ENCODE results near the gene ITSN1. TPM values are rescaled to one million over a fixed set of nuclear protein-coding genes. Genes with fewer than 3 reads are reported as not detected.
"Not testable (repeated sequence)": the region's sequence is repeated elsewhere in the genome, so short reads cannot be mapped to it uniquely, and the experiment has no call there.

Gene ITSN1
- 17.8 TPM for polyA plus RNA-seq (2012; ENCODE audit: insufficient read depth, insufficient read length)

DNA sequence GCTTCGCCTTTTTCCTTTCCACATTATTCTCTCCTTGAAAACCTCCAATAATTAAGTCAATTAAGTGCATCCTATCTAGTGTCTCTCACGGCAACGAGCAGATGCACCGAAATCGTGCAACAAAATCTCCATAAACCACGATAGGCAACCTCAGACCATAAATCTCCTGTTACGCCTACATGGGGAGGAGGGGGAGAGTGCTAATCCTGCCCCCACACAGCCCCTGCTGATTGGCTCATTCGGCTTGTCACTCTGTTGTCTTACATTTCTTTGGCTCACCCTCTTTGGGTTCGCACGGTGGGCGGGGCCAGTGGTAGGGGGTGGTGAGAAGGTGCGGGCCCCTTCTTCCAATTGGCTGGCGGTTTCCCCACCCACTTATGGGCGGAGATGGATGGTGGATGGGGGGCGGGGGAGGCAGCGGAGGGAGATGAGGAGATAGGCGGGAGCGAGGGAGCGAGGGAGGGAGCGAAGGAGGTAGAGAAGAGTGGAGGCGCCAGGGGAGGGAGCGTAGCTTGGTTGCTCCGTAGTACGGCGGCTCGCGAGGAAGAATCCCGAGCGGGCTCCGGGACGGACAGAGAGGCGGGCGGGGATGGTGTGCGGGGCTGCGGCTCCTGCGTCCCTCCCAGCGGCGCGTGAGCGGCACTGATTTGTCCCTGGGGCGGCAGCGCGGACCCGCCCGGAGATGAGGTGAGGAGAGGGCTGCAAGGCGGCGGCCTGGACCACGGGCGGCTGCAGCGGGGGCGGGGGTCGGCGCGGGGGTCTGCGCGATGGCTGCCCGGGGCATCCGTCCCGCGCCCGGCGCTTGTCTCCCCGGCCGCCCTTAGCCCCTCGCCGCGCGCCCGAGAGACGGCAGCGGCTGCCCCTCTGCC, at the start of gene ITSN1:
Gene ITSN1 (plus strand): TSS at position 475 of the 869 bp plus-strand sequence. CDS start 76,328 bp downstream, outside the sequence.
- peak within 1 kb of the TSS; percentile 92 for H3K4me3 ChIP-seq (ENCODE audit: low read length)
- DNase-seq (ENCODE audit: low read depth, low spot score), result peak; percentile 99

DNA sequence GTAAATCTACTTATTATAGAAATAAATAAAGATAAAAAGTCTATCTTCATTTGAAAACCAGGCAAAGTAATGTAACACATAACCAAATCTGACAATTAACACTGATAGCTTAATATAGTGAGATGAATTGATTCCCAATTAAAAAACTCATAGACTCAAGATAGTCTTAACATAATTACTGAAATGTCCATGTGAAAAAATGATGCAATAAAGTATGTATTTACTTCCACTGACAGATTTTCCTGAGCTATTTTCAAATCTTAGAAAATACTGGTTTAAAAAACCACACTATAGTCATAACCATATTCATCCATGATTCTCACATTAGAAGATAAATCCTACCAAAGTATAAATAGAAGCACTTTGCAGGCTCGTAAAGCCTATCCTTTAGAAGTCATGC, 44.2 kb upstream of the ITSN1 start:
- DNase-seq (ENCODE audit: low read depth, low spot score), result no peak
- no peak overlapping the region for H3K4me3 ChIP-seq (ENCODE audit: low read length)

DNA sequence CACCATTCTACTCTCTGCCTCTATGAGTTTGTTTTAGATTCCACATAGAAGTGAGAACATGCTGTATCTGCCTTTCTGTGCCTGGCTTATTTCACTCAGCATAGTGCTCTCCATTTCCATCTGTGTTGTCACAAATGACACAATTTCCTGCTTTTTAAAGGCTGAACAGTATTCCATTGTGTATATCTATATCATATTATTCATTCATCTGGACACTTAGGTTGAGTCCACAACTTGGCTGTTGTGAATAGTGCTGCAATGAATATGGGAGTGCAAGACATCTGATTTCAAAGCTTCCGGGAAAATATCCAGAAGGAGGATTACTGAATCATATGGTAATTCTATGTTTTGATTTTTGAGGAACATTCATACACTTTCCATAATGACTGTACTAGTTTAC, 33.7 kb upstream of the ITSN1 start:
- no peak overlapping the region for H3K4me3 ChIP-seq (ENCODE audit: low read length)
- no peak for DNase-seq (ENCODE audit: low read depth, low spot score)

DNA sequence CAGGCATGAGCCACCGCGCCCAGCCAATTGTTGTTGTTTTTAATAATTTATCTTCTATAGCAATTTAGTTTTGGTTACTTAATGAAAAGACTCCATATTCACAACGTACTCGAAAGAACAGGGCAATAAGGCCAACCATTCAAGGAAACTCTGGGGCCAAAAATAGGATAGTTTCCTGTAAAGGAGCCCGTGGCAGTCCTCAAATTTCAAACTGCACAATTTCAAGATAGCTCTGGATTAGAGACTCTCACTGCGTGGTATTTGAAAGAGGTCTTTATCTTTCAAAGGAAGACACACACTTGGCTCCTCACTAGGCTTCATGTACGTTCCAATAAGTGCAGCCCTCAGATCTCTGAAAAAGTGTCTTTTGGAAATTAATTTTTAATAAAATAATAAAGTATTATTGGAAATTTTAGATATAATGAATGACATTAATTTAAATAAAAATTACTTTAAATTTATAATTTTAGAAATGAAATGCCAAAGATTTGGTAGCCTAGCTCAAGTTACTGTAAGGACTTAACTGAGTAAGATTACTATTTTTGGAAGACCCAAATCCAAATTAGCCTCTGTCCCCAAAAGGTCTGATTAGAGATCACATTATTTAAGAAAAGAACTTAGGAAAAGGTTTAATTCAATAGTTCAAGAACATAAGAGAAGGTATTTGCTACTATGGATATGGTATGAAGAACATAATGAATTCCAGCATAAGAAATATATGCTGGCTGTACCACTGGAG, 31.1 kb upstream of the ITSN1 start:
- H3K4me3 ChIP-seq (ENCODE audit: low read length), result no peak overlapping the region
- no peak for DNase-seq (ENCODE audit: low read depth, low spot score)

DNA sequence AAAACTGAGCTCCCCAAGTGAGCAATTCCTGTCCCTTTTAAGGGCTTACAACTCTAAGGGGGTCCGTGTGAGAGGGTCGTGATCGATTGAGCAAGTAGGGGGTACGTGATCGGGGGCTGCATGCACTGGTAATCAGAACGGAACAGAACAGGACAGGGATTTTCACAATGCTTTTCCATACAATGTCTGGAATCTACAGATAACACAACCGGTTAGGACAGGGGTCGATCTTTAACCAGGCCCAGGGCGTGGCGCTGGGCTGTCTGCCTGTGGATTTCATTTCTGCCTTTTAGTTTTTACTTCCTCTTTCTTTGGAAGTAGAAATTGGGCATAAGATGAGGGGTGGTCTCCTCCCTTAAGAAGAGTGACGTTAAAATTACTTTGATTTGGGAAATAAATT, 24.7 kb upstream of the ITSN1 start:
- H3K4me3 ChIP-seq (ENCODE audit: low read length); DNase-seq (ENCODE audit: low read depth, low spot score): not testable (repeated sequence)

DNA sequence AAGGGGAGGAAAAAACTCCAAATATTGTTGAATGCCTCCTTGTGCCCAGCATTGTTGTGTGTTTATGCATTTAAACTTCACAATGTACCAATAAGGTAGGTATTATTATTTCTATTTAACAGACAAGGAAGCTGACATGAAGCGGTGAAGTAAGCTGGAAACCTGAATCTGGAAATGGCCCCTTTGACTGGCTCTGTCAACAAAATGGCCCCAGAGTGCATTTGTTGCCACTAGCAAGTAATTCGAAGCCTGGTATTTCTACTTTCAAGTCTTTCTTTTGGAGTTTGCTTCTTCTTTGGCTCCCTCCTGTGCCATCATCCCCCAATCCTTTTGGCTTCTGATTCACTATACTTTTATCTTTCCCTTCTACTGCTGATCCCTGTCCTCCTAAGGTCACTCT, 23.9 kb upstream of the ITSN1 start:
- no peak overlapping the region for H3K4me3 ChIP-seq (ENCODE audit: low read length)
- DNase-seq (ENCODE audit: low read depth, low spot score), result no peak

DNA sequence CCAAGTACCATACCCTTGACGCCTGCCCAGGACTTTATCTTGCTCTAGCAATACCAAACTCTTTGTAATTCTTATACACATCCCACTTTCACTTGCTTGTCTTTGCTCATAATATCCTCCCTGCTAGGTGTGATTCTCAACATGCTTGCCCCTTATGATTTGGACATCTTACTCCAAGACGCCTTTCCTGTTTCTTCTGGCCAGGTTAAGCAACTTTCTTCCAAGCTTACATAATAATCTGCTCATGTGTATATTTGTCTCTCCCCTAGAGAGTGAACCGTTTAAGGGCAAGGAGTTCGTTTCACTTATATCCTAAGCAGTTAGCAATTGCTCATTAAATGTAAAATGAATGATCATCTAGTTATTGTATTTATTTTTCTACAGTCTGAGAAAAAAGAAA, 22.6 kb upstream of the ITSN1 start:
- no peak for DNase-seq (ENCODE audit: low read depth, low spot score)
- no peak overlapping the region for H3K4me3 ChIP-seq (ENCODE audit: low read length)

DNA sequence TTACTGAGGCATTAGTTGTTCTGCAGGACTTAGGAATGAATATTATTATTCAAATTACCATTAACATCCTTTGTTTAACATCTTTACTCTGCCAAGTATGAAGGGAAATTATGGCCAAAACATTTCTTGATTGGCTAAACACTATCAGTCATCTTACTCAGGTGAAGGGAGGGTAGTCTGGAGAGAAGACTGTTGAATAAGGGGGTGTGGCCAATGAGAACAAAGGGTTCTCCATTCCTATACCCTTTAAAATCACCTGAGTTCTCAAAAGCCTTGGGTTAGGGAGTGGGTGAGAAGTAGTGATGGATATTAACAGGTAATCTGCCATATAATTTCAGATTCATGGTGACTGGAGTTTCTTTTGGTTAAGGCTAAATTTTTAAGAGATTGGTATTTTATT, 20.0 kb upstream of the ITSN1 start:
- H3K4me3 ChIP-seq (ENCODE audit: low read length), result no peak overlapping the region
- DNase-seq (ENCODE audit: low read depth, low spot score), result no peak

DNA sequence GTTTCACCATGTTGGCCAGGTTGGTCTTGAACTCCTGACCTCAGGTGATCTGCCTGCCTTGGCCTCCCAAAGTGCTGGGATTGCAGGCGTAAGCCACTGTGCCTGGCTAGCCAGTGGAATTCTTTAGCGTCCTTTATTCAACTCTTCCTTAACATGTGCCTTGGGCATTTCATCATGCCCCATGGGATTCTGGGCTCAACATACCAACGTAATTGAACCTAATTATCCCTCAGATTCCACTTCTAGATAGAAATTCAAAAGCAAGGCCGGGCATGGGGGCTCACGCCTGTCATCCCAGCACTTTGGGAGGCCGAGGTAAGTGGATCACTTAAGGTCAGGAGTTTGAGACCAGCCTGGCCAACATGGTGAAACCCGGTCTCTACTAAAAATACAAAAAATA, 16.1 kb upstream of the ITSN1 start:
- not testable (repeated sequence) for H3K4me3 ChIP-seq (ENCODE audit: low read length); DNase-seq (ENCODE audit: low read depth, low spot score)

DNA sequence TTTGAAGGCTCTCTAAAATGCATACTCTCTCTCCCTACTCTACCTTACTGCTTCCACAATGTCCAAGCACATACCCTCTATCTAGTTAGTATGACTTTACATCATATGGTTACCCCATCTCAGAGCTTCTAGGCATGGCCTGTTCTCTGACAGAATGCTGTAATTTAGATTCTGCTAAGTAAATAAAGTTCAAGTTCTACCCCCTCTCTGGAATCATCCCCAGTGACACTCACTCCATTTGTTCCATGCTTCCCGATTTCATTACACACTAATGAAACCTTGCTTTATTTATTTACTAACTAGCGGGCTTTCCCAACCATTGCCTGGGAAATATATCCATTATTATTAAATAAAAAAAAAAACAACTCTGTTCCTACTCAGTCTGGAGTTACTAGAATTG, 8.0 kb upstream of the ITSN1 start:
- no peak for DNase-seq (ENCODE audit: low read depth, low spot score)
- H3K4me3 ChIP-seq (ENCODE audit: low read length), result no peak overlapping the region

DNA sequence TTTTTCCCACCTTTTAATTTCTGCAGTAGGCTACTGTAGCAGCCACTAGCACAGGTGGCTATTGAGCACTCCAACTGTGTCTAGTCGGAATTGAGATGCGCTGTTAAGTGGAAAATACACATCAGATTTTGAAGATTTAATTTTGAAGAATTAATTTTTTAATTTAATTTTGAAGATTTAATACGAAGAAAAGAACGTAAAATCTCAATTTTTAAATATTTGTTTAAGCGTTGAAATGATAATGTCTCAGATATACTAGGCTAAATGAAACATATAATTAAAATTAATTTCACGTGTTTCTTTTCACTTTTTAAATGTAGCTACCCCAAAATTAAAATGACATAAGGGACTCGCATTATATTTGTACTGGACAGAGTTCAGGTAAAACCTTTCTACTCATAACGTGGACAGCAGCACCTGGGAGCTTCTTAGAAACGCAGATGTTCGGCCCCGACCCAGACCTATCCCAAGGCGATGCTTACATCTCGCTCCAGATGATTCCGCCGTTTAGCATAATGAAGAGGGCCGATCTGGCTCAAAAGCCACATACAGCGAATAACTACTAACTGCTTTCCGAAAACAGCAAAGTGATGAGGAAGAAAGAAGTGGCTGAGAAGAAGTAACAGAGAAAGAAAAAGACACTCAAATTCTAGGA, 1.5 kb upstream of the ITSN1 start:
- no peak for DNase-seq (ENCODE audit: low read depth, low spot score)

DNA sequence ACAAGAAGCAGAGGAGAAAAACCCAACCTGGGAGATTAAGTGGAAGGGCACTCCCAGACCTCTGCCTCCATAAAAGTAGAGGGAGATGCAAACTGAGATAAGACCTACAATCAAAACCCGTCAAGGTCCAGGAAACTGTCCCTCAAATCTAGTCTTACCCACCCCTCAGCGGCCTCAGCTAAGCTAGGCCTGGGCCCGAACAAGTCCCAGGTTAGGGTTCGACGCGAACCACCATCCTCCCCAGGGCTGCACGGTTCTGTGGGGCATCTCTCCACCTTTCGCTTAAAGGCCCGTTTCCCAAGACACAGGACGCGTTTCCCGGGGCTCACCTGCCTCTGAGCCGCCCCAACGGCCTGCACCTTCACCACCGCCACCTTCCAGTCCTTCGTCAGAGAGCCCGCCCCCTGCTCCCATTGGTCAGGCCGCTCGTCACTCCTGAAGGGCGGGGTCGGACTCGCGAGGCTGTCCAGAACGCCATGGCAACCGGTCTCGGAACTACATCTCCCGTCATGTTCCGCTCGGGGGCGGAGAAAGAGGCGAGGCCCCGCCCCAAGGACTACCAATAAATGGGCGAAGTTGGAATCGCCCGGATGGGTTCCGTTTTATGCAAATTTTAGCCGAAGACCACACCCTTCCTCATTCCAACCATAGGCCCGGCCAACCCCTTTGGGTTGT, 812 bp upstream of the ITSN1 start, which contains the start of gene CRYZL1:
Gene CRYZL1 (minus strand): TSS at position 390 of the 675 bp plus-strand sequence. CDS start 10,190 bp downstream, outside the sequence.
- DNase-seq (ENCODE audit: low read depth, low spot score), result peak; percentile 99
- peak within 1 kb of the TSS; percentile 92 for H3K4me3 ChIP-seq (ENCODE audit: low read length)

More for the DNA sequence above, 1.5 kb upstream of the ITSN1 start:
- H3K4me3 ChIP-seq (ENCODE audit: low read length), result peak overlapping the region; percentile 92

DNA sequence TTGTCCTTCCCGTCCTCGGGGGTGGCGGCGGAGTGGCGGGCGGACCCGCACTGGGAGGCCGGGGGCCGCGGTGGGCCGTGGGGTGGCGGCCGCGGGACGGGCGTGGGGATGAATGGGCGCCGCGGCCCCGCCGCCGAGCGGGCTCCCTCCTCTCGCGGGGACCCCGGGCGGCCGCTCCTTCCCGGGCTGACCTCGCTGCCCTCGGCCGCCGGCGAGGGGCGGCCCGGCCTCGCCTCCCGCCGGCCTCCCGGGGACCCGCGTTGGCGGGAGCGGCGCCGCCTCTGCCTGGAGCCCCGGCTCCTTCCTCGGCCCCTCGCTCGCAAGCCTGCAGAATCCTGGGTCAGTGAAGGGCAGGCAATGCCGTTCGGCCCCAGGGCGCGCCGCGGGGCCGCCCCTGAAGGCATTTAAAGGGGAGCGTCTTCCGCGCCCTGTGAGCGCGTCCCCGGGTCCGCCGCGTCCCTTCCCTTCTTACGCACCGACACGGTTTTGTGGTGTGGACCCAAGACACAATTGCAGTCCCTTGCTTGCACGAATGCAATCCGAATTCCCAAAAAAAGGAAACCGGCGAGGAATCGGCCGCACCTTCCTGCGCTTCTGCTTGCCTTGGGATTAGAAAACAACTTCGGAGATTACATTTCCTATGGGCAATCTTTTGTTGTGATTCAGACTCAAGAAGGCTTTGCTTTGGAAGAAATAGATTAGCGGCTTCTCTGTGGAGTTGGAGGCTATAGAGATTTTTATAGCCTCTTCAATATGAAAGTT, 776 bp downstream of the ITSN1 start:
- peak overlapping the region; percentile 92 for H3K4me3 ChIP-seq (ENCODE audit: low read length)
- no peak for DNase-seq (ENCODE audit: low read depth, low spot score)

DNA sequence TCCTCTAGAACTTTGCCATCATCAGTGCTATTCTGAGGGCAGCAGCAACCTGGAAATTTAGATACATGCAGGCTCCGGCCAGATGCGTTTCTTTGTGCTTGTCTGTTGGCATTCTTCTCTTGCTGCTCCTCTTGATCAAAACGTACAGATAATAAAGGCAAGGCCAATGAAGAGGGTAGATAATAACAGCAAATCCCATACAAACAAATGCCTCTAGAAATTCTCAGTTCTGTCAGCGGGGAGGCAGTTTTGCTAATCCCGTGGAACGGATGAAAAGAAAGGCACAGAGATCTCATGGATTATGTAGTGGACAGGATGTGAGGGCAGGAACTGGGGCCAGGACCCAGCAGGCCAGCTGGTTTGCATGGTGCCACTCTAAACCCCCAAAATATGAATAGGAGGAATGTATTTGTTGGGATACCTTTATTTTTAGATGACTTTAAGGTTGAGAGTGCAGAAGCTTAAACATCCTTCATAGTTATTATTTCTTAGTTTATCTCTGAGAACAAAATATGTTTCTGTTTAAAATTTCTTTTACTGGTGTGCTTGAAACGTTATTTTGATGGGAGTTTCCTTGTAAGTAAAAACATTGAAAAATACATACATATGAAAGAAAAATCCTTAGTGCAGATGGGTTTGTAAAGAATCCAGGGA, 1.5 kb downstream of the ITSN1 start:
- H3K4me3 ChIP-seq (ENCODE audit: low read length), result peak overlapping the region; percentile 92
- DNase-seq (ENCODE audit: low read depth, low spot score), result no peak

DNA sequence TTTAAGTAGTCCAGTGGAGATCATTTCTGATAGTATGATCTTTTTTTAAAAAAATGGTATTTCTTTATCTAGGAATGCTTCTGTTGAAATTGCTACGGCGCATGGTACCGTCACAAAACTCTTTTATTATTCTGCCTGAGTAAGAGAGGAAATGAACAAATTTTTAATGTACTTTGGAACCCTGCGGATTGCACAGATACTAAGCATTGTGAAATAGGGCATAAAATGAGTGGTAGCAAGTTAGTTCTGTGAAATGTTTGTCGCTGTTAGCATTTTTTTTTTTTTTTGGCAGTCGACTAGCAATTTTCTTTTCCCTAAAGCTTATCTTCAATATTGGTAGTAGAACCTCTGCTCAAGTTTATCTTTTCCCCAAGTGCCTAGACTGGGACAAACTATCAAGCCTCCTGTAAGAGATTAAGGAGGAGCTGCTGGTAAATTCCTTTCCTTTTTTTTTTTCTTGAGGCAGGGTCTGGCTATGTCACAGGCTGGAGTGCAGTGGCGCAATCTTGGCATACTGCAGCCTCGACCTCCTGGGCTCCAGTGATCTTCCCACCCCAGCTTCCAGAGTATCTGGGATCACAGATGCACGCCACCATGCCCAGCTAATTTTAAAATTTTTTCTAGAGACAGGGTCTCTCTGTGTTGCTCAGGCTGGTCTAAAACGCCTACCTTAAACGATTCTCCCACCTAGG, 2.2 kb downstream of the ITSN1 start:
- DNase-seq (ENCODE audit: low read depth, low spot score), result no peak
- no peak overlapping the region for H3K4me3 ChIP-seq (ENCODE audit: low read length)

DNA sequence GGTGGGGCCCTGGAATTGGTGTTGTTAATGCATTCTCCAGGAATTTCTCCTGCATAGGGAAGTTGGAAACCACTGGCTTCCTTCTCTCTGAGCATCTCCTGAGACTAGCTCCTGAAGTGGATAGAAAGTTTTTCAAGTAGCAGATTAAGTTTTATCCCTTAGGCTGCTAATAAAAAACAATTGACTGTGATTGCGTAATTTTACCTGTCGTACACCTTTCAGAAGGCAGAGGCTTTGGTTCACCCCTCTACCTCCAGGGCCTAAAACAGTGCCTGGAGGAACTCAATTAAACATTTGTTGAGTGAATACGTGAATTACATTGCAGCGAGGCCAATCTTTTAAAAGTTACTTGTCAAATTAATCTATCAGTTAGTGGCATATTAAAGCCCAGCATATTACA, 3.4 kb downstream of the ITSN1 start:
- no peak overlapping the region for H3K4me3 ChIP-seq (ENCODE audit: low read length)
- no peak for DNase-seq (ENCODE audit: low read depth, low spot score)

DNA sequence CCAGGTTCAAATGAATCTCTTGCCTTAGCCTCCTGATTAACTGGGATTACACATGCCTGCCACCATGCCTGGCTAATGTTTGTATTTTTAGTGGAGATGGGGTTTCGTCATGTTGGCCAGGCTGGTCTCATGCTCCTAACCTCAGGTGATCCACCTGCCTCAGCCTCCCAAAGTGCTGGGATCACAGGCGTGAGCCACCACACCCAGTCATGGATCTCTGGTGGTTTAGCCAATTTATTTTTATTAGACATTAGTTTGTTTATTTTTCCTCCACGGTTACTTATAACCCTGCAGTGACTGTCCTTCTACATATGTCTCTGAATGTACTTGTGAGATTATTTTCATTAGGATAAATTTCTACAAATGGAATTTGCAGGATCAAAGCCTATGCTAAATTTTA, 5.3 kb downstream of the ITSN1 start:
- no peak overlapping the region for H3K4me3 ChIP-seq (ENCODE audit: low read length)
- DNase-seq (ENCODE audit: low read depth, low spot score), result no peak
